Right ventricle myocardium superior (tissue), 1 donor: ENCODE results near the gene CD8B2. TPM values are rescaled to one million over a fixed set of nuclear protein-coding genes. Genes with fewer than 3 reads are reported as not detected.
"Not testable (repeated sequence)": the region's sequence is repeated elsewhere in the genome, so short reads cannot be mapped to it uniquely, and the experiment has no call there.

Experiments used
- ATAC-seq: fragments of 200-7000 bp; cut with Tn5 transposase; one replicate; pipeline ENCODE4 v1.9.1; 2020; ENCODE audit warnings: mild to moderate bottlenecking; ENCODE audit not compliant: poor library complexity
- DNase-seq: peaks from one replicate; pipeline ENCODE4 v3.0.0-alpha.2; 2020
- intact Hi-C: fragments of 100-400 bp; cut with DNase I; formaldehyde crosslinking; loops from one replicate; pipeline ENCODE4 v1.11.2; 2022
- total RNA-seq: library from RNA; stranded (reverse); fragmentation: NEBNext Ultra II Directional; extraction: Animal tissue kit (Norgen Biotek cat#: 25700); gene quantifications from one replicate; pipeline ENCODE4 v1.2.1, GENCODE V29; 2021
- donor health status: DM: no; HTN: yes; CAD: no; lungs with severe emphysema.

CD8B2 gene
- total RNA-seq, 1 donor from 2014 or later: not detected

GRCh38 chr2:106566484-106566883, 79.3 kb downstream of the CD8B2 start:
- DNase-seq, ATAC-seq, intact Hi-C loops: not testable (repeated sequence)

- intact Hi-C loops: no loop called here
- DNase-seq: no peak
- no peak for ATAC-seq
Measured at GRCh38 chr2:106570316-106570715, 83.2 kb downstream of the CD8B2 start.

Other genes with a start within 250 kb of the CD8B2 start
- gene RGPD3, start 19.0 kb upstream of the CD8B2 start, total RNA-seq: 0.08 TPM